Activated T-helper 17 cell treated with anti-CD3 and anti-CD28 coated beads, Interleukin-2, amount 50 U/mL, for 72 hours (primary cell): Measurements from ENCODE around the gene DPY30. TPM values are rescaled to one million over a fixed set of nuclear protein-coding genes. Genes with fewer than 3 reads are reported as not detected.

ENCODE experiments used
- total RNA-seq, 2 donors: library from RNA; stranded (reverse); gene quantifications; one replicate each; pipeline ENCODE4 v1.2.3, GENCODE V29; 2022

Gene DPY30
- total RNA-seq, 2 donors from 2014 or later: 50.1 to 66.2 TPM

Other genes starting within 250 kb of the DPY30 start
- 10 to 100 TPM; 44.8 to 74.1 TPM for gene MEMO1, start 28.8 kb downstream of the DPY30 start, total RNA-seq
- gene SPAST, start 23.8 kb upstream of the DPY30 start, total RNA-seq: 10 to 100 TPM; 12.5 to 19.6 TPM
- 10 to 100 TPM; 22.2 to 22.3 TPM for gene SLC30A6, start 126.1 kb upstream of the DPY30 start, total RNA-seq
- gene NLRC4, start 225.1 kb upstream of the DPY30 start, total RNA-seq: under 1 TPM; 0.13 TPM
- gene YIPF4, start 238.1 kb upstream of the DPY30 start, total RNA-seq: 10 to 100 TPM; 36.9 to 38.8 TPM